GM18870 (cell line): ENCODE results near the gene LRTM2.

Experiments used
- ATAC-seq: cut with Tn5 transposase; IDR thresholded peaks from one replicate; pipeline ENCODE4 v1.9.1; 2021; ENCODE audit warnings: moderate library complexity; ENCODE audit not compliant: unreplicated experiment

LRTM2 gene

DNA sequence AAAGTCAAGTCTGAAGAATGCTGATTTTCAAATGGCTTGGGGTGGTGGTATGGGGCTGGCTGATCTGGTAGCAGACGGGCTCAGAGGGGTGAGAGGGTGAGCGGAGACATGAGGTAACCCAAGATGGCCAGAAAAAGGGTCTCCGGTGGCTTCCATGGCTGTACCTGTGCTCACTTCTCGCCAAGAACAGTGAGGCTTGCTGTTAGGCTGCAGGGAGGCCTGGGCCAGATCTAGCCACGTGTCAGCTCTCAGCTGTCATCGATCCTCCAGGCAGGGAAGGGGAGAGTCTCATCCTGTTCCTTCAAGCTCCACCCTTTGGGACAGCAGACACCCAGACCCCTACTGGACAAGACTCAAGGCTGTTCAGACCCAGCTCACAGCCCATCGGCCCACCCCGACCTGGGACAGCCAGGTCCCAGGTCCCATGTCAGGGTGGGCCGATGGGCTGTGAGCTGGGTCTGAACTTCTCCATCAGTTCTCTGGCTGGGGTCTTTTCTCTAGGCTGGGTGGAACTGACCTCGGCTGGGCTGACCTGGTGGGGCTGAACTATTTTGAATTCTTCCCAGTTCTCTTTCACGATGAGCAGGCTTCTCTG is 9.0 kb downstream of the LRTM2 start:
- ATAC-seq = no peak

- no peak for ATAC-seq
Measured at GRCh38 chr12:1830401-1830845, 10.1 kb downstream of the LRTM2 start.

DNA sequence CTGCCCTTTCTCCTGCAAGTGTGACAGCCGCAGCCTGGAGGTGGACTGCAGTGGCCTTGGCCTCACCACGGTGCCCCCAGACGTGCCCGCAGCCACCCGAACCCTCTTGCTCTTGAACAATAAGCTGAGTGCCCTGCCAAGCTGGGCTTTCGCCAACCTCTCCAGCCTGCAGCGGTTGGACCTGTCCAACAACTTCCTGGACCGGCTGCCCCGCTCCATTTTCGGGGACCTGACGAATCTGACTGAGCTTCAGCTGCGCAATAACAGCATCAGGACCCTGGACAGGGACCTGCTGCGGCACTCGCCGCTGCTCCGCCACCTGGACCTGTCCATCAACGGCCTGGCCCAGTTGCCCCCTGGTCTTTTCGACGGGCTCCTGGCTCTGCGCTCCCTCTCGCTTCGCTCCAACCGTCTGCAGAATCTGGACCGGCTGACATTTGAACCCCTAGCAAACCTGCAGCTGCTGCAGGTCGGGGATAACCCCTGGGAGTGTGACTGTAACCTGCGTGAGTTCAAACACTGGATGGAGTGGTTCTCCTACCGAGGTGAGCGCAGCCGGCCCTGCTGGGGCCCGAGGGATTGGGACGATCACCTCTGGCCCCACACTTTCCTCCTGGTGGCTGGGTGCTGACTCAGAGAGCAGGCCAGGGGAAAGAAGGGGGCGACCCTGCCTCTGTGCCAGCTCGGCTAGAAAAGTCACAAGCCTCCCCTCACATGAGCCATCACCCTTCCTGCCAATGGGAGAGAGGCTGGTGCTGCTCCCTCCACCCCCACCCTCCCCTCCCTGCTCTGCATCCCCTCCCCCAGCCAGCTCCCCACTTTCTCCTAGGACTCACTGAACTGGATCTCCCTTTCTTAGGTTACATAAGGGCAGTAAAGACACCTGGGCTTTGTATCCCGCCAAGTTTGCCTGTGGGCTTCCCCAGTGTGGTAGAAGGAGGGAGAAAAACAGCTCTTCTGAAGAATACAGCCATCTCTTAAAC is 10.9 kb downstream of the LRTM2 start:
- ATAC-seq = no peak

DNA sequence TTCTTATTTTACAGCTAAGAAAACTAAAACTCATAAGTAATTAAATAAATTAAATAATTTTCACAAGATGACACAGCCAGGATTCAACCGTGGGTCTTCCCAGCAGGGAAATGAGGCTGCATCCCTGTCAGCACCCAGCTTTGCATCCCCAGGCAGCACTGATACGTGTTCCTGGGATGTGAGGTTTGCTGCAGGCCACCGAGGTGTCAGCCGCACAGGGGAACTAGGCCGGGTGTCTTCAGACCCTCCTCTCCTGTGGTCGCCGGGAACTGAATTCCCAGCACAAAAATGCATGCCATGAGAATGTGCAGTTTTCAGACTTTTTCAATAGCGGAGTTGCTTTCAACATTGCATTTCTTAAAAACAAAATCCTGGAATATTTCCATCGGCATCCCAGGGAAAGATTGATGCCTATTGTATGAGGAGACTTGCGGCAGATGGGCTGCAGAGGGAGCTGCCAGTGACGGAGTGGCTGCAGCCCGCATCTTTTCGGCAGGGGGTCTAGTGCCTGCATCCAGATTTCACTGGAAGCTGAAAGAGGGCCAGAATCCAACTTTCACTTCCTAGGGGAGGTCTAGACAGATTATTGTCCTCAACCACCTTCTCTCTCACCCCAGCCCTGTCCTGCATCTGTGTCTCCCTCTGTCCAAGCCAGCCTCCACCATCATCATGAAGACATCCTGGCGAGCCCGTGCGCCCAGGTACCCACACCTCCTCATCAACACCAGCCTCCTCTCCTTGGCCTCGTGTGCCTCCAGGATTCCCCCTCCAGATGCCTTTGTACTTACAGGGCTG is 12.6 kb downstream of the LRTM2 start:
- ATAC-seq = no peak

- ATAC-seq = no peak
Measured at GRCh38 chr12:1833596-1834028, 13.2 kb downstream of the LRTM2 start.

DNA sequence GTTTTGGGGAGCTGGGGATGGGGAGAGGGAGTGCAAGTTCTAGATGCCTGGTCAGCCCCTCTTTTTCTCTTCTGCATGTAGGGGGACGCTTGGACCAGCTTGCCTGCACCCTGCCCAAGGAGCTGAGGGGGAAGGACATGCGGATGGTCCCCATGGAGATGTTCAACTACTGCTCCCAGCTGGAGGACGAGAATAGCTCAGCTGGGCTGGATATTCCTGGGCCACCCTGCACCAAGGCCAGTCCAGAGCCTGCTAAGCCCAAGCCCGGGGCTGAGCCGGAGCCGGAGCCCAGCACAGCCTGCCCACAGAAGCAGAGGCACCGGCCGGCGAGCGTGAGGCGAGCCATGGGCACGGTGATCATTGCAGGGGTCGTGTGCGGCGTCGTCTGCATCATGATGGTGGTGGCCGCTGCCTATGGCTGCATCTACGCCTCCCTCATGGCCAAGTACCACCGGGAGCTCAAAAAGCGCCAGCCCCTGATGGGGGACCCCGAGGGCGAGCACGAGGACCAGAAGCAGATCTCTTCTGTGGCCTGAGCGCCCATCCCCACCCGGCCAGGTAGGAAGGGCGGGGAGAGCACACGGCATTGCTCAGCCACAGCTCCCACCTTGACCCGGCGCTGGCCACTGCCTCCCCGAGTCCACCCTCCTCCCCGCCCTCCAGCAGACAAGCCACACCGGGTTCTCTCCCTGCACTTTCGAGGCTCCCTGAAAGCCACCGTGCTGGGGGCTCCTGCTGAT is 14.0 kb downstream of the LRTM2 start:
- no peak for ATAC-seq

GRCh38 chr12:1835211-1836131 is 15.1 kb downstream of the LRTM2 start:
- ATAC-seq = no peak

- no peak for ATAC-seq
Measured at GRCh38 chr12:1836241-1836803, 16.0 kb downstream of the LRTM2 start.

DNA sequence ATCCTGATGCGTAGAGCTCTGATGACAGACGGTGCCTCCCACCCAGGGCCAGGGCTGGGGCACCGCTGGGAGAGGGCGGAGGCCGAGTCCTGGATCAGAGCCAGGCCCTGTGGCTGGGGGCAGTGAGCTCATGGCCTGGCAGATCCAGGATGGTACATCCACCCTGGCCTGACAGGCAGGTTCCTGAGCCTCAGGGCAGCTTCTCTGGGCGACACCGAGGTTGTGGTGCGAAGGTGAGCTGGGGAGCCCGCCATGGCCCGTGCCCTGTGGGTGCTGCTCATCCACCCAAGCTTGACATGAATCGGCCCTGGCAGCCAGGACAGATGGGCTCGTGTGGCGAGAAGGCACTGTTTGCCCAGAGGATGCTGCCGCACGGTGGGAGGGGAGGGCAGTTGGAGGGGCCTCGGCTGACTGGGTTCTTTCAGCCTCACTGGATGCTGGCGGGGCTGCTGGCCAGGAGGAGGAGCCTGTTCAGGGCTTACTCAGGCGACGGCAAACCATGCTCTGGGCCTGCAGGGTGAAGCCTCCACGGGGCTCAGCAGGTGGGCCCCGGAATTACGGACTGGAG is 16.6 kb downstream of the LRTM2 start:
- ATAC-seq = no peak

DNA sequence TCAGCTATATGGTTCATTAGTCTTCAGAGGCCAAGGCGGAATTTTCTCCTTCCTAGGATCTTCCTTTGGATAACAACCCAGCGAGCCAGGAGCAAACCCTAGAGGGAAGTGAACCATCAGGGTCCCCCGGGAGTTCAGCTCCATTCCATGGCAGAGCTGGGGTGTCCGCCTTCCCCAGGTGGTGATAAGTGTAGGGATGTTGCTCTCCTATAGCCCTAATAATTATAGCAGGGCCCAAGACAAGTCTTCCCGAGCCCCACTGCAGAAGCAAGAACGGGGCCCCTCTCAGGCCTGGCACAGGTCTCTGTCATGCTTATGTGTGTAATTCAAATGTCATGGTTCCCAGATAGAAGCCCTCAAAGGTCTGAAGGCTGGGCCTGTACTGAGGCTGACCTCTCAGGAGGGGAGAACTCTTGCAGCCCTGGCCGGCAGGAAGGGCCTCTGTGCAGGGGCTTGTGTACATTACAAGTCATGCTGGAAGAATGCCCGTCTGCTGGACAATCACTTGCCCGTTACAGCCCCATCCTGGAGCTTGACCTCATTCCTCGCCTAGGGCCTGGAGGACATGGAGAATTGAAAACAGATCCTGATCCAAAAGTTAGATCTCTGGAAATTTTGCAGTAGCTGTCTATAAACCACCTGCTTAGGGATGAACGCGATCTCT is 17.3 kb downstream of the LRTM2 start:
- no peak for ATAC-seq

DNA sequence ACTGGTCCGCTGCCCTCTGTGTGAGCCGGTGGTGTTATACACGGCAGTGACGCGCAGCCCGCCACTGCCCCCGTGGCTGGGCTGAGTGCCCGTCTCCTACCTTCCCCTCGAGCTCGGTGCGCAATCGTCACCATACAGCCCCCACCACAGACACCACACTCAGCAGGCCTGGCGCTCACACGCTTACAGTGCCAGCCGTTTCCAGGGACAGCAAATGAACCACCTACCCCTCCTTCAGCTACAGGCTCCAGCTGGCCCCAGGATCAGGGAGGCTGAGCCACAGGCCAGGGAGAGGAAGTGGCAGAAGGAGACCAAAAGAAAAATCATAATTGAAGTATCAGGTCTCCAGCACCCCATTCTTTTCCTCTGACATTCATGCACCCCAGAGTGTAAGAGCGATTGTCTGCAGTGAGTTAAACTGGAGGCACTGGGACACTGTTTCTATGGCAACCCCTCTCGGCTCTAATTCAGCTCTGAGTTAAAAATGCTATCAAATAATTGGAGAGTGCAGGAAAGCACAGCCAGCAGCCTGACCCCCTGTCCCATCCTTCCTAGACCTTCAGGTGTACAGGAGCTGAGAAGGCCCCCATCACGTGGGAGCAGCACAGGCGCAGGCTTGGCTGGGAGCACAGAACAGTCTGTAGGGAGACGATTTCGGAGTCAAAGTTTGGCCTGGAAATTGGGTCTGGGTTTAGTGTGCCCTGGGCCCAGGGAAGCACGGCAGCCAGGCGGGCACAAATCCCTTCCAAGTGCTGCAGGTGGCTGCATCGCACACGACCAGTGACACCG is 18.0 kb downstream of the LRTM2 start:
- ATAC-seq = no peak

DNA sequence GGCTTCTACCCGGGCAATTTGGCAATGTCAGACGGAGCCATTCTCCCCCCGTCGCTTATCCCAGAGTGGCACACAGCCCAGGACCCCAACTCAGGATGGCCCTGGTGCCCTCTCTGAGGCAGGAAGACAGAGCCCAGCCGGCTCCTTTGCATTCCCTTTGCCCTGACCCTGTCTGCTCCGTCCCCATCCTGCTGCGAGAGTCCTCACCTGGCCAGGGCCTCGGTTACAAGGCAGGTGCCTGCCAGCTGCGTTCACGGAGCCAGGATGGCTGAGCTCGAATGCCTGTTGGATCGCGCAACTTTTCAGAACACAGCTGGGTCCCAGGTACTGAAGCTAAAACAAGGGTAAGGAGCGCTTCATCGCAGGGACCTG is 18.6 kb downstream of the LRTM2 start:
- ATAC-seq = no peak

- no peak for ATAC-seq
Measured at GRCh38 chr12:1839464-1839863, 19.1 kb downstream of the LRTM2 start.

- no peak for ATAC-seq
Measured at GRCh38 chr12:1839956-1840951, 19.9 kb downstream of the LRTM2 start.

DNA sequence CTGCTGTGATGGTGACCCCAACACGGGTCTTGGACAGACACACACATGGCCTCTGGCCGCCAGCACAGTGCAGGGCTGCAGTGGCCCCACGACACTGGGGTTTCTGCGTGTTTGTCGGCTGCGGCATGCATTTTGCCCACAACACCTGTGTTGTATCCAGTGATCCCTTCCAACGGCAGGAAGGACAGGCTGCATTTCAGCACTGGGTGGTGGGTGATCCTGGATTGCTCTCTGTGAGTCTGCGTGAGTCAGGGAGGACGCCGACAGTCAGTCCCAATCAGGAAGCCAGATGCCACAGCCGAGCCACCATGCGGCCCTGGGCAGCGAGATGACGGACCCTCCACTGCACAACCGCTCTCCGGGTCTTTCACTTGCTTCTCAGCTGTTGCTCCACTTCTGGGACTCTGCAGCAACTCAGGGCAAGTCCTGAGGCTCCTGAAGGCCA is 20.6 kb downstream of the LRTM2 start:
- ATAC-seq = no peak

DNA sequence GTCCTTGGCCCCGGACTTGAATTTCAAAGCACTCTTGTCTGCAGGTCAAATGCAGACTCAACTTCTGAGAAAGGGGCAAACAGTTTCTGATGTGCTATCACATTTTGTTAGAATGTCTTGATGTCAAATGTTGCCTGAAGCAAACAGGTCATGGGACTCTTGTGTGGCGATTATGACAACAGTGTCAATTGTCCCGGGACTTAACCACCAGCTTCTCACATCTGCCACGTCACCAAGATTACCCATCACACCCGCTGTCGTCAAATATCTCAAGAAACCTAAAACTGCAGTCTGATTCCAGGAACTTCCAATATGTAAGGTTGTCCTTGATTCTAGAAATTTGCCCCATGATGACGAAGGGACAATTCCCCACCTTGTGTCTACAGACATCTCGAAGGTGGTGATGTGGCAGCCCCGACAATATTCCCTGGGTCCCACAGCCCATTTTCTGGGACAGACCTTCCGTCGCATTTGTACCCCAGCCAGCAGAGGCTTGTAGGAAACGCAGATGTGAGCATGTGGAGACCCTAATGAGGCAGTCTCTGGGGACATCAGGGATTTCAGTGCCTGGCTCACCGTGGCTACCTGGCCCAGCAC is 21.3 kb downstream of the LRTM2 start:
- no peak for ATAC-seq
